LNCAP (cell line): ENCODE results near the gene MLANA.

Experiments
- CTCF ChIP-seq: fragments of 450-650 bp; IDR thresholded peaks from 2 replicates; pipeline ENCODE4 v1.5.1; 2017; ENCODE audit warnings: mild to moderate bottlenecking

Gene MLANA

GRCh38 chr9:5870691-5871090 is 20.0 kb upstream of the MLANA start:
- TF ChIP-seq CTCF = no peak

GRCh38 chr9:5871785-5872184 is 18.9 kb upstream of the MLANA start:
- no peak for TF ChIP-seq CTCF

- TF ChIP-seq CTCF = no peak
Measured at GRCh38 chr9:5872511-5872910, 18.2 kb upstream of the MLANA start.

- TF ChIP-seq CTCF = no peak
Measured at GRCh38 chr9:5873439-5873838, 17.2 kb upstream of the MLANA start.

DNA sequence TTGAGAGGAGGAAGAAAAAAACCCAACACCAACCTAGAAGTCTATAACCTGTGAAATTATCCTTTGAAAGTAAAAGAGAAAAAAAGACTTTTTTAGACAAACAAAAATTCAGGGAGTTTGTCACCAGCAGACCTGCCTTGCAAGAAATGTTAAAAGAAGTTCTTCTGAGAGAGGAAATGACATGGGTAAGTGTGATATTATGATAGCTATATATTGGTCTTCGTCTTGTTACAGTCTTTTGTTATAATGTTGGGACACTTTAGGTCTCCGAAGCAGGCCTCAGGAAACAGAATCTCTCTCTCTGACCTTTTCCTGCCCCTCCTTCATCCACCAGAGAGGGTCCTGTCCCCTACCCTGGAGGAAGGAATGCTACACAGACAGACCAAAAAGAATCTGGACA is 16.6 kb upstream of the MLANA start:
- TF ChIP-seq CTCF = no peak

DNA sequence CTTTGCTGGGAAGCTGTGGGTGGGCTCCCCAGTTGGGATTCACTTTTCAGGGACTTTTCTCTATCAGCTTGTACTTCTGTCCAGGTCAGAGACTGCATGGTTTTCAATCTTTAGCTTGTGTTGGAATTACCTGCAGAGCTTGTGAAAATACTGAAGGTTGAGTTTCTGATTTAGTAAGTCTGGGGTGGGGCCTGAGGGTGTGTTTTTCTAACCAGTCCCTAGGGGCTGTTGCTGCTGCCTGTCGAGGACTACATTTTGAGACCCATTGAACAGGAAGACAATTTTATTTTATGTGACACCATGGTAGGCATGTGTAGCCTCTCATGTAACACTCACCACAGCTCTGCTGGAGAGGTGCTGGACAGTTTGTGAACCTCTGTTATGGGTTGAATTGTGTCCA is 14.7 kb upstream of the MLANA start:
- no peak for TF ChIP-seq CTCF

DNA sequence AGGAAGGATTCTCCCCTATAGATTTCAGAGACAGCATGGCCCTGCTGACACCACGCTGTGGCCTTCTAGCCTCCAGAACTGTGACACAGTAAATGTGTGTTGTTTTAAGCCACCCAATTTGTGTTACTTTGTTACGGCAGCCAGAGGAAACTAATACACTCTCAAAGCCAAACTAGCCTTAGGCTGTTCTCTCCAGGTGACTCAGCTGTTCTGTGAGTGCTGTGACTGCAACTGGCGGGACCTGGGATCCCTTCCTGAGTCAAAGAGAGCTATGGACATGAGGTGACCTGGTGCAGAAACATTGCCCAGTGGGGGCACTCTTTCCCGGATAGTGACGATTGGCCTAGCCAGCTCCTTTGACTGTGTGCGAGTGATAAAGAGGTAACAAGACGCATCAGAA is 14.0 kb upstream of the MLANA start:
- TF ChIP-seq CTCF = no peak

DNA sequence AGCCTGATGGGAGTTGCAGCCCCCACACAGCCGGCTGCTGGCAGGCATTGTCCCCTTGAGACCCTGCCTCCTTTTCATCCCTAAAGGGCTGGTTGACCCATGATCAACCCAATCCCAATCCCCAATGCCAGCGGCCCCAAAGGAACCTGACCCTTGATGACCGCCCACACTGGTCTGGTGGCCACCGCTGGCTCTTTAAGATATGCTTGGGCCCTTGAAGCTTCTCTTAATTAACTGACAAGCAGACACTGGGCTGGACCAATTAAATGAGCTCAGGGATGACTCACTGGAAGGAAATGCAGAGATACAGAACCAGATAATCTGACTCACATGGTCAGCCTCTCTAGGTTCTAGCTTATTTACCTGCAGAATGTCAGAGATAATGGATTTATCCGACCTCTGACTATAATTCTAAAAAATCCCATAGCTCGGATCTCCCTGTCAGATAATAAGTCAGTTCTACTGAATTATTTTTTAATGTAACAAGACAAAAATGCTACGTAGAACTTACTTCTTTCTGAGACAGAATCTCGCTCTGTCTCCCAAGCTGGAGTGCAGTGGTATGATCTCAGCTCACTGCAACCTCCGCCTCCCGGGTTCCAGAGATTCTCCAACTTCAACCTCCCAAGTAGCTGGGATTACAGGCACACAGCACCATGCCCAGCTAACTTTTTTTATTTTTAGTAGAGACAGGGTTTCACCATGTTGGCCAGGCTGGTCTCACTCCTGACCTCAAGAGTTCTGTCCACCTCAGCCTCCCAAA is 11.1 kb upstream of the MLANA start:
- TF ChIP-seq CTCF = no peak
